ENCODE data around the gene SPCS2. TPM values are rescaled to one million over a fixed set of nuclear protein-coding genes. Genes with fewer than 3 reads are reported as not detected.

SPCS2 gene
- total RNA-seq, 4 donors from 2014 or later, result 40.7 to 62.8 (median 53.6) TPM

- H3K4me3 ChIP-seq, result no peak overlapping the region
- peaks cover 0 to 5% (median 0%) of the 10 kb centered on the region in 4 donors for H3K27me3 ChIP-seq
- DNase-seq, result no peak
- H3K36me3 ChIP-seq, result no peaks in the 10 kb centered on the region
- WGBS, 2 donors, result 92 to 100% methylated on average over 1 of the region's 1 CpG
- no peaks in the 10 kb centered on the region for H3K4me1 ChIP-seq
- no peak for TF ChIP-seq POLR2A (IDR thresholded peaks at IDR 0.05)
- no peak for TF ChIP-seq CTCF (IDR thresholded peaks at IDR 0.05)
- no peaks in the 10 kb centered on the region for H3K9me3 ChIP-seq
- intact Hi-C loops (cut with DNase I), result no loop called here
- H3K27ac ChIP-seq, result no peak overlapping the region
These were observed 76.5 kb downstream of the SPCS2 start for GRCh38 chr11:75025561-75025960.

- intact Hi-C loops (cut with DNase I), result no loop called here
- Histone ChIP-seq H3K36me3 (no peaks in the 10 kb centered on the region), H3K27ac (no peak overlapping the region), H3K4me1 (peaks cover 0 to 4% (median 0%) of the 10 kb centered on the region in 3 donors), H3K4me3 (no peak overlapping the region), H3K27me3 (peaks cover 0 to 5% (median 0%) of the 10 kb centered on the region in 4 donors), H3K9me3 (no peaks in the 10 kb centered on the region)
- TF ChIP-seq CTCF (IDR thresholded peaks at IDR 0.05) (no peak), POLR2A (IDR thresholded peaks at IDR 0.05) (no peak)
- DNase-seq, result no peak
These were observed 79.3 kb downstream of the SPCS2 start for GRCh38 chr11:75028321-75028720.

Small RNA genes lying within 50 kb of the gene (small RNA-seq; reads per million reads assigned to genes)
- 0 reads per million in 4 donors for gene RNU6-216P

Other genes starting within 250 kb of the SPCS2 start
- under 1 TPM in 2 of 4 donors, not detected in 2; 0.19 to 0.97 TPM for gene CHRDL2, start 217.8 kb upstream of the SPCS2 start, total RNA-seq
- gene RNF169, start 200.4 kb upstream of the SPCS2 start, total RNA-seq, result 10 to 100 TPM; 18.0 to 23.3 (median 19.2) TPM
- gene XRRA1, start 175 bp upstream of the SPCS2 start, total RNA-seq, result 10 to 100 TPM in 2 of 4 donors, 1 to 10 TPM in 1, under 1 TPM in 1; 0.45 to 19.5 (median 9.1) TPM
- 1 to 10 TPM in 3 of 4 donors, under 1 TPM in 1; 0.99 to 5.5 (median 4.2) TPM for gene NEU3, start 39.7 kb downstream of the SPCS2 start, total RNA-seq
- not detected for gene OR2AT4, start 147.6 kb downstream of the SPCS2 start, total RNA-seq
- gene SLCO2B1, start 201.8 kb downstream of the SPCS2 start, total RNA-seq, result 10 to 100 TPM in 3 of 4 donors, 1 to 10 TPM in 1; 3.6 to 35.7 (median 16.1) TPM

All from esophagus squamous epithelium (tissue), 5 donors.